Measurements from ENCODE around the gene SP2.

Gene SP2

DNA sequence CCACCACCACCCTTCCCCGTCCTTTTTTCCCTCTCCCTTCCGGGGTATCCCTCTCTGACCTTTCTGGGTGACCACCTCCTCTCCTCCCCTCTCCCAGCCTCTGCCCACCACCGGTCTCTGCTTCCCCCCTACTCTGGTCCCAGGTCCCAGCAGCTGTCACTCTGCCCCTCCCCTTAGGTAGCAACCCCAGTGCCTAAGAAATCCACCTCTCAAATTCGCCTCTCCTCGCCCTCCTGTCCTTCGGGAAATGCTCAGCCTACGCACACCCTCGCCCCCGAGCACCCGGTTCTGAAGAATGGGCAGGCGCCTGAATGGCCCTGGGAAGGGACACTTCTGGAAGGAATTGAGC is 44.3 kb upstream of the SP2 start:
- H3K27ac ChIP-seq = no peak overlapping the region

DNA sequence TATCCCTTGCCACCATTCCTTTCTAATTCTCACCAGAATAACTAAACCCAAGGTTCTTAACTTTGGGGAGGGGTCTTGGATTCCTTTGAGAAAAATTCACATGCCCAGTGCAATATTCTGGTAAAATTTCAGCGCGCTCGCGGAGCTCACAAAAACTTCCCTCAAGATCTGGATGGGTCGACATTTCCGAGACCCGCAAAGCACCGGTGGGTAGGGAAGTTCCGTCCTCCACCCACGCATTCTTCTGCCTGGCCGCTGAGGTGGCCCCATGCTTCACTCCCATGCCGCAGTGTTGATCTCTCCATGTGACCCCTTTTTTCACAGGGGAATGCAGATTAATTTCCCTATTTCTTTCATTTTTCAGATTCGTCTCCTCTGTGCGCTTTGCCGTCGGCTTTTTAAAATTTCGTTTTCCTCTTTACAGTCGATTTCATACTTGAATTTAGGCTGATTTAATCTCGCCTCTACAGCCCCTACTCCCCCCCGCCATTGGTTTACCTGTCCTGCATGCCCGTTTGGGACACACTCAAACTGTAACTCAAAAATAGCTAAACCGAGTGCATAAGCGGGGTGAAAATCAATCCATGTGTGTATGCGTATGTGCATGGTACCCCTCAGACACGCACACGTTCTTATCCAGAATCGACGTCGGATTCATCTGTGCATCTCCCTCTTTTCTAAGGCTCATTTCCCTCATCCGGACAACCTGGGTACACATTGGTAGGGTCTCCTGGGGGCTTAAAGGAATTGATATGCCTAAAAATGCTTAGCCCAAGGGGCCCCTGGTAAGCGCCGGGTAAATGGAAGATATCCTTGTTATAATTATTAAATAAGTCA is 43.7 kb upstream of the SP2 start:
- TF ChIP-seq CTCF (IDR thresholded peaks at IDR 0.05) (no peak), ZFX (IDR thresholded peaks at IDR 0.05; ENCODE audit: borderline replicate concordance) (no peak)
- no peak overlapping the region for H3K27ac ChIP-seq

More for the DNA sequence above, 44.3 kb upstream of the SP2 start:
- no peak for TF ChIP-seq CTCF (IDR thresholded peaks at IDR 0.05)
- TF ChIP-seq ZFX (IDR thresholded peaks at IDR 0.05; ENCODE audit: borderline replicate concordance) = no peak

GRCh38 chr17:47853616-47854015 is 42.4 kb upstream of the SP2 start:
- no peak overlapping the region for H3K27ac ChIP-seq
- TF ChIP-seq ZFX (IDR thresholded peaks at IDR 0.05; ENCODE audit: borderline replicate concordance) (no peak), CTCF (IDR thresholded peaks at IDR 0.05) (no peak)

- no peak overlapping the region for H3K27ac ChIP-seq
- TF ChIP-seq ZFX (IDR thresholded peaks at IDR 0.05; ENCODE audit: borderline replicate concordance) (no peak), CTCF (IDR thresholded peaks at IDR 0.05) (no peak)
These were observed 40.3 kb upstream of the SP2 start for GRCh38 chr17:47855737-47856136.

DNA sequence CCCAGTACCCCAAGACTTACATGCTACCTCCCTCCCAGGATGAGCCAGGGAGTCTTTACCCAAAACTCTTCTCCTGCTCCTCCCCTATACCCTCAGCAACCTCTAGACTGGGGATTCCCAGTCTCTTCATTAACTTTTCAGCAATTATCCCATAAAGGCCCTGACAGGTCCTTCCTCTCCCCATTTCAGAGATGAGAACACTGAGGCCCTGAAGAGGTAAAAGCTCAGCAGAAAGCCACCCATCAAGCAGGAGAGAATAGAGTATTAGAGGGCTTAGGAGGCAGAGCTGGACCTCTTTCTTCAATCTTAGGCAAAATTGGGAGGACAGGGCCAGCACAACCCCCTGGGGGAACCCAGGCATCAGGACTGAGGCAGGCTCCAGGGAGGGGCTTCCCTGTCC is 39.2 kb upstream of the SP2 start:
- TF ChIP-seq CTCF (IDR thresholded peaks at IDR 0.05) (no peak), ZFX (IDR thresholded peaks at IDR 0.05; ENCODE audit: borderline replicate concordance) (no peak)
- no peak overlapping the region for H3K27ac ChIP-seq

DNA sequence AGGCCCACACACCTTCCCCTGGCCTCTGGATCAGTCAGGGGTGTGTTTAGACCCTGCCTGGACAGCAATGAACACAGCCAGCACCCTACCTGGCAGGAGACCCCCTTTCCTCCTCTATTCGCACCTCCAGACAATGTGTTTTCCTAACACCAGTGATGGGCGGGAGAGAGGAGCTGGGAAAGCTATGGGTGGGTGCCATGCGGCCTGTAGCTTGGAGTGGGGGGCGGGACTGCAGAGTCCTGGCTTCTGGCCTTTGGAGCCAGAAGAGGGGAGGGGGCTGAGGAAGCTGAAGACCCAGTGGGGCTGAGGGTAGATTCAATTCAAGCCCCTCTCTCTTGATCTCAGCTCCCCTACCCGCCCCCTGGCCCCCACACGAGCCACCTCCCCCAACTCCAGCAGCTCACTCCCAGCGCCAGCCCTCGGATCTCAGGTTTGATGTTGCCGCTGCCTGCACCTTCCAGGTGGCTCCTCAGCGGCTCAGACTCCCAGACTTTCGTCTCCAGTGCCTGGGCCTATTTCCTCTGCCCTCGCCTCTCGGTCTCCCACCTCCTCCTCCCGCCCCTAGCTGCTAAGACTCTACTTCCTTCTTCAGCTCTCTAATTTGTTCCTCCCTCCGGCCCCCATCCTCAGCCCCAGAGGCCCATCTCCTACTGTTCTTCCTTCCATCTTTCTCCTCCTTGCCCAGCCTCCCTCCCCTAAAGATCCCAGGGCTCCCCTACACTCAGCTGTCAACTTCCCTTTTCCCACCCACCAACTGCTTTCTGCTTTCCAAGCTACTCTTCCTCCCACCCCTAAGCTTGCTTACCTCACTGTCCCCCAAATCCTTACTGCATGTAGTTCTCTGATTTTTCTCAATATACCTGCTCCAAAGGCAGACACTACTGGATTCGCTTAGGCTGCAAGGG is 38.2 kb upstream of the SP2 start:
- TF ChIP-seq CTCF (IDR thresholded peaks at IDR 0.05) (no peak), ZFX (IDR thresholded peaks at IDR 0.05; ENCODE audit: borderline replicate concordance) (no peak)
- no peak overlapping the region for H3K27ac ChIP-seq

GRCh38 chr17:47860386-47860785 is 35.6 kb upstream of the SP2 start:
- TF ChIP-seq ZFX (IDR thresholded peaks at IDR 0.05; ENCODE audit: borderline replicate concordance) = no peak
- no peak for TF ChIP-seq CTCF (IDR thresholded peaks at IDR 0.05)
- H3K27ac ChIP-seq = no peak overlapping the region

All from 22Rv1 (cell line).